HG03565 (cell line): ENCODE data around the gene TSPEAR.
"Not testable (repeated sequence)": the region's sequence is repeated elsewhere in the genome, so short reads cannot be mapped to it uniquely, and the experiment has no call there.

ENCODE experiments used
- ATAC-seq: cut with Tn5 transposase; IDR thresholded peaks from one replicate; pipeline ENCODE4 v1.9.1; 2021; ENCODE audit warnings: mild to moderate bottlenecking, moderate library complexity; ENCODE audit not compliant: unreplicated experiment

TSPEAR gene

DNA sequence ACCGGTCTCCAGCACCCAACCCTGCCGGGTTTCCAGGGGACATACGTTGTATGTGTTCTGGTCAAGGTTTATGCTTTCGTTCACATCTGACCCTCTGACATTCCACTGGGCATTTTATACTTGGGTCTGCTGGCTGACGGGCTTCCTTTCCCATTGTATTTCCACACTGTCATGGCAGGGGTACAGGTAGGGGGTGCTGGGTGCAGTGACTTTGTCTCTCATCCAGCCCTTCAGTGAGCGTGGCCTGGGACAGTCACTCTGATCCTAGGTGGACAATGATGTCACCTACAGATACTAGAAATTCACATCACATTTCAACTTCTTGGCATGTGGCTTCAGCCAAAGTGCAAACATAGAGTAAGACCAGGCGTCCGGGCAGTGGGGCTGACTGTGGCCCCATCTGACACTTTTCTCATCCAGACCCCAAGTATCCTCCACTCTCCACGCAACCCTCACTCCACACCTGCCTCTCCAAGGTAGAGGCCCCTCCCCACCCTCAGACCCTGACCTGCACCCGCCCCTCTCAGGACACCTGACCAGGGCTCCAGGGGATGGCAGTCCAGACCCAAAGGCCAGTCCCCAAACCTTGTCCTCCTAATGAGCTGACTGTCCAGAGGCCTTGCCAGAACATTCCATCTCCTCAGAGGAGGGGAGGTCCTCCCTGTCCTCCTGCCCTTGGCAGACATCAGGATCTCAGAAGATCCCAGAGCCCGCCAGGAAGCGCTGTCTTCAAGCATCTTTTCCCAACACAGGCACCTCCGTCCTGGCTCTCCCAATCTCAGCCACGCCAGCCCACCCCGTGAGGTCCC is 75.0 kb downstream of the TSPEAR start:
- ATAC-seq = no peak

DNA sequence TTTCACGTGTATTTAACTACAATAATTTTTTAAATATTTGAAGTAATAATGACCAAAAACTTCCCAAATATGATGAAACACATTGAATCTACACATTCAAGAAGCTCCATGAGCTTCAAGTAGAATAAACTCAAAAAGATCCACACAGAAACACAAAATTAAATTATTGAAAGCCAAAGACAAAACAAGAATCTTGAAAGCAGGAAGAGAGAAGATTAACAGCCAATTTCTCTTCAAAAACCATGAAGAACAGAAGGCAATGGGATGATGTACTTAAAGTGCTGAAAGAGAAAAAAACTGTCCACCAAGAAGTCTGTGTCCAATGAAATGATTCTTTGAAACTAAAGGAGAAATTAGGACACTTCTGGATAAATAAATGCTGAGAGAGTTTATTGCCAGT is 79.3 kb downstream of the TSPEAR start:
- no peak for ATAC-seq

DNA sequence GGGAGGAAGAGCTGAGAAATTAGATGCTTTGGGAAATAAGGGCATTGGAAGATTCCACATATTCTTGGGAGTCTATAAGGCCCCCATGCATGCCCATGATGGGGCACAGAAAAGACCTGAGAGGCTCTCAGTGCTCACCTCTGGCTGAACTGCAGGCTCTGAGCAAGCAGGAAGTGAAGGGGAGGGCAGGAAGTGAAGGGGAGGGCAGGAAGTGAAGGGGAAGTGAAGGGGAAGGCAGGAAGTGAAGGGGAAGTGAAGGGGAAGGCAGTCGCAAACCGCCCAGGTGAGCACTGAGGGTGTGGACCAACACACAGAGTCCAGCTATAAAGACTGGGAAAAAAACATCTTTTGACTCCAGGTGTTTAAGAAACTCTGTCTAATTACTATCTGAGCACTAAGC is 80.9 kb downstream of the TSPEAR start:
- ATAC-seq = no peak

DNA sequence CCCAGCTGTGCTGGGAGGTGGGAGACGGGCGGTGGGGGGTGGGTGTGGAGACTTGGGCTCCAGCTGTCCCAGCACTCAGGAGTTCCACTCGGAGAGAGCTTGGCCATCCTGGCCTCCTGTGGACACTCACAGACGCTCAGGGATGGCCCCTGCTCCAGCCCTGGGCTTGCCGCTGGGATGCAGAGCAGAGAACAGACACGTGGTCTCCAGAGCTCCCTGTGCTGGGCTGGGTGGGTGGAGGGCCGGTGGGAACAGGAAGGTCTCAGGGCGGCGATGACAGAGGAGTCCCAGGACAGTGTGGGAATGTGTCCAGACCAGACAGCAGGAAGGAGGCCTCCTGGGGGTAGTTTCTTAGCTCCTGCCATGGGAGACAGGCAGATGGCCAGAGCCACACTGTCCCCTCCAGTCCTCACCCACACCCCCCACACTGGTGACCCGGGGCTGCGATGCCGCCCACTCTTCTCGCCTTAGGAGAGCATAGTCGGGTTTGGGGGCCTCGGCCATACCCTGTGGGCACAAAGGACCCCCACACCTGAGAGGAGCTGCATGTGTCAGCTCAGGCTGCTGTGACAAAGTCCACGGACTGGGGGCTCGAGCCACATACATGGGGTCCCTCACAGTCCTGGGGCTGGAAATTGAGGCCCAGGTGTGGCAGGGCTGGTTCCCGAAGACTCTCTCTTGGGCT is 82.5 kb downstream of the TSPEAR start:
- no peak for ATAC-seq

DNA sequence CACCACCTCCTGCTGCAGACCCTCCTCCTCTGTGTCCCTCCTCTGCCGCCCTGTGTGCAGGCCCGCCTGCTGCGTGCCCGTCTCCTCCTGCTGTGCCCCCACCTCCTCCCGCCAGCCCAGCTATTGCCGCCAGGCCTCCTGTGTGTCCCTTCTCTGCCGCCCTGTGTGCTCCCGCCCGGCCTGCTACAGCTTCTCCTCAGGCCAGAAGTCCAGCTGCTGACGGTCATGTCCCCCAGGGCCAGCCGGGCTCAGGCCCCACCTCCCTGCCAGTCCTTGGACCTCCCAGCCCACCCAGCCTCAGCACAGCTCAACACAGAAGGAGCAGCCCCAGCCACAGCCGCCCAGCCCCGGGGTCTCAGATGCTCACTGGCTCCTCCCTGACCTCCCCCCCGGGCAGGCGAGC is 83.5 kb downstream of the TSPEAR start:
- ATAC-seq = not testable (repeated sequence)

DNA sequence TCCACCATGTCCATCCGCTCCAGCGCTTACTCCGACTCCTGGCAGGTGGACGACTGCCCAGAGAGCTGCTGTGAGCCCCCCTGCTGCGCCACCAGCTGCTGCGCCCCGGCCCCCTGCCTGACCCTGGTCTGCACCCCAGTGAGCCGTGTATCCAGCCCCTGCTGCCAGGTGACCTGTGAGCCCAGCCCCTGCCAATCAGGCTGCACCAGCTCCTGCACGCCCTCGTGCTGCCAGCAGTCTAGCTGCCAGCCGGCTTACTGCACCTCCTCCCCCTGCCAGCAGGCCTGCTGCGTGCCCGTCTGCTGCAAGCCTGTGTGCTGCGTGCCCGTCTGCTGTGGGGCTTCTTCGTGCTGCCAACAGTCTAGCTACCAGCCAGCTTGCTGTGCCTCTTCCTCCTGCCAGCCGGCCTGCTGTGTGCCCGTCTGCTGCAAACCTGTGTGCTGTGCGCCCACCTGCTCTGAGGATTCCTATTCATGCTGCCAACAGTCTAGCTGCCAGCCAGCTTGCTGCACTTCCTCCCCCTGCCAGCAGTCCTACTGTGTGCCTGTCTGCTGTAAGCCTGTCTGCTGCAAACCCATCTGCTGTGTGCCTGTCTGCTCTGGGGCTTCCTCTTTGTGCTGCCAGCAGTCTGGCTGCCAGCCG is 84.1 kb downstream of the TSPEAR start:
- not testable (repeated sequence) for ATAC-seq

DNA sequence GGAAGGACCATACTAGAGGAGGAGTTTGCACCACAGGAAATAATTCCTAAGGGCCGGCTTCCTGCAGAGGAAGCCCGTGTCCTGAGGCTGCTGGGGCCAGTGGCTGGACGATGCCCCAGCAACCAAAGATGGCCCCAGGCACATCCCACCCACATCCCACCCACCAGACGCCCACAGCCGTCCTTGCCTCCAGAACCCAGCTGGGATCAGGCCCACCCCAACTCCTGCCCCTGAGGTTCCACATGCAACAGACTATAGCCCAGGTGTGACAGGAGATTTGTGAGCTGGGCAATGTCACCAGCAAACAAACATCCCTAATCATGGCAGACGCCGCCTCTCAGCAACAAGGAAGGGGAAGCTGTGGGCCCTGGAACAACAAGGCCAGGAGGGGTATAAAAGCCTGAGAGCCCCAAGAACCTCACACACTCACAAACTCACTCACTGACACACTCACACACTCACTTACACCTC is 84.7 kb downstream of the TSPEAR start, which contains the start of gene KRTAP10-9:
TSS of gene KRTAP10-9 (plus strand) at position 421 of the 471 bp plus-strand sequence. CDS start 79 bp downstream, outside the sequence.
- ATAC-seq = no peak

DNA sequence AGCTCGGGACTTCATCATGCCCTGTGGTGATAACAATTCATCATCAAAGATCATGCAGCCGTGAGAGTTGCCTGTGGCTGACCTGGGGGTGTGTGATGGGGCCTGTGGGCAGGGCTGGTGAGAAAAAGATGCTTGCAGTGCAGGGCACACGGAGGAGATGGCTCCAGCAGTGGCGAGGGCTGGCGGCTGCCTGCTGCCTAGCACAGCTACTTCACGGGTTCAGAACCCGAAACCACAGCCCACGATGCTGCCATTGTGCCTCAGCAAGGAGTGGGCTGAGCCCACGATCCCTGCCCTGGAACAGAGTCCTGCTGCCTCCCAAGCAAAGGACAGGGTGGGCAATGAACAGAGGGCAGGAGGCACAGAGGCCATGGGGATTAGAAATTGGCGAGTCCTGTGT is 85.1 kb downstream of the TSPEAR start:
- no peak for ATAC-seq

DNA sequence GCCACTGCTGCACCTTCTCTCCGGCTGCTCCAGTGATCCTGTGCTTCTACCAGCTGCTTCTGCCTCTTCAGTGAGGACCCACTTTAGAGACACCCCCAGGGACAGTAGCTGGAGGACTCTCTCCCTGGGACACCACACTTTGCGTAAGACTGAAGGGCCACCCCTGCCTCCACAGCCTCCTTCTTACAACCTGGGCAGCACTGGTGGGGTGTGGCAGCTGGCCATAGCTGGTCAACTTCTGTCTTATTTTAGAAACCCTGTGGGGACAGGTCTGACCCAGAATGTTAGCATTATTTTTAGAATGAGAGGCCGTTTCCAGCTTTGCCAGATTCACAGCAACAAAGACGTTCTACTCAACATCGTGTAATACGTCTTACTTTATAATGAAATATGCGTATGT is 85.6 kb downstream of the TSPEAR start:
- ATAC-seq = no peak

DNA sequence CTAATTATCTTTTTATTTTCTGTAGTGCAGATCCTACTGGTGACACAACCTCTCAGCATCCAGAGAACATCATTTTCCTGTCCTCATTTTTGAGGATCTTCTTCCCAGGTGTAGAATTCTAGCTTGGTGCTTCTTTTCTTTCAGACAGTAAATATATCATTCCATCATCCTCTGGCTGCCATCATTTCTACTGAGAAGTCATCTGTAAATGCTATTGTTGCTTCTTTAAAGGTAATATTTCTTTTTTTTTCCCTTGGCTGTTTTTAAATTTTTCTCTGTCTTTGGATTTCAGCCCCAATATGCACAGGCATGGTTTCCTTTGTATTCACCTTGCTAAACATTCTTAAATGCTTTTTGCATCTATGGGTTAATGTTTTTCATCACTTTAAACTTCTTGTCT is 87.8 kb downstream of the TSPEAR start:
- ATAC-seq = no peak

DNA sequence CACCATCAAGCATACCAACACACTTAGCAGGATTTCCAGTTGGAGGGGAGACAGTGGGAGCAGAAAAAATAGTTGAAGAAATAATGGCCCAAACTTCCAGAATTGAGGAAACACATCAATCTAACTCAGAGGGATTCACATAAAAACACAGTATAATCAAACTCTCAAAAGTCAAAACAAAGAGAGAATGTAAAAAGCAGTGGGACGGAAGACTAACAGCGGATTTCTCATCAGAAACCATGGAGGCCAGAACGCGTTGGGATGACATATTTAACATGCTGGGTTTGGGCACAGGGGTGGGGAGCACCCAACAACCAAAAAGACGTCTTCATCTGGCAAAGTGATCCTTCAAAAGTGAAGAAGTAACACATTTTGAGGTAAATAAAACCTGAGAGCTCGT is 91.5 kb downstream of the TSPEAR start:
- no peak for ATAC-seq

DNA sequence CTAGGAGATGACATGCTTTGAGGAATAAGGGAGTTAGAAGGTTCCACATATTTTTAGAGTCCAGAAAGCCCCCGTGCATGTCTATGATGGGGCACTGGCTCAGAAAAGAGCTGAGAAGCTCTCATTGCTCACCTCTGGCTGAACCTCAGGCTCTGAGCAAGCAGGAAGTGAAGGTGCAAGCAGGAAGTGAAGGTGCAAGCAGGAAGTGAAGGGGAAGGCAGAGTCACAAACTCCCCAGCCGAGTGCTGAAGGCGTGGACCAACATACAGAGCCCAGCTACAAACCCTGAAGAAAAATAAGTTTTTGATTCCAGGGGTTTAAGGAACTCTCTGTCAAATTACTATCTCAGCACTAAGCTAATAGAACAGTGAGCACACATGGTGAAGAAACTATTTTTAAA is 92.5 kb downstream of the TSPEAR start:
- ATAC-seq = no peak

DNA sequence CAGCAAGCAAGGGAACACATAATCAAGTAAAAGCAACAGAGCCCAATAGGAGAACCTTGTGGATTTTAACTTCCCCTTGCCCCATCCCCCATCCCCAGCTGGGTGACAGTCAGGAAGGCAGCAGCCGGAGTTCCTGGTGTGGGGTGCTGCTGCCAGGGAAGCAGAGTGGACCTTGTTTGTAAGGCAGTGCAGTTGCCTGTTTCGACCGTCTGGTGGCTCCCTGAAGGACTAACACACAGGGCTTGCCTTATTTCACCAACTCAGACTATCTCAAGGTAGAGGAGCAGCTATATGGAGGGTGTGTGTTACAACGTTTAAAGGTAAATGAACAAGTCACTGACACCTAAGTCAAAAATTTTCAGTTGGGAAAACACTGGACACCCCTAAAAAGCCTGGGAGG is 92.9 kb downstream of the TSPEAR start:
- no peak for ATAC-seq

DNA sequence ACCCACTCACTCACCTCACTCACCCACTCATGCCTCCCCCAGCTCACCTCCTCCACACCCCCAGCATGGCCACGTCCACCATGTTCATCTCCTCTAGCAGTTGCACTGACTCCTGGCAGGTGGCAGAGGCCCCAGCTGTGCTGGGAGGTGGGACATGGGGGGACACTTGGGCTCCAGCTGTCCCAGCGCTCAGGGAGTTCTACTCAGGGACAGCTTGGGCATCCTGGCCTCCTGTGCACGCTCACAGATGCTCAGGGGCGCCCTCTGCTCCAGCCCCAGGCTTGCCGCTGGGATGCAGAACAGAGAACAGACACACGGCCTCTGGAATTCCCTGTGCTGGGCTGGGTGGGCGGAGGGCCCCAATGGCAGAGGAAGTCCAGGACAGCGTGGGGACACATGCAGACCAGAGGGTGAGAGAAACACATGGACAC is 94.3 kb downstream of the TSPEAR start:
- no peak for ATAC-seq

DNA sequence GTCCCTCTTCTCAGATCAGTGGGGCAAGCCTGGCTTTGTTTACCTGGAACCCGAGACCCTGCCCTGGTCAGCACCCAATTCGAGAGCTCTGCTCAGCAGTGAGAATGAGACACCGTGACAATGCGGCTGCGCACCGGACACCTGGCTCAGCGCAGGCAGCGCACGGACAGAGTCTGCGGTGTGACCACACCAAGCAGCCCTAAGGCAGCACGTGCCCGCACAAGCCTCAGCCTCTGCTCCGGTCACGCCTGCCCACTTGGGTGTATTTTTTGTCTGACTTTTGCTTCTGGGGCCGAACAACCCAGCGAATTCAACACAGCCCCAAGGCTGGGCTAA is 94.8 kb downstream of the TSPEAR start:
- ATAC-seq = no peak

DNA sequence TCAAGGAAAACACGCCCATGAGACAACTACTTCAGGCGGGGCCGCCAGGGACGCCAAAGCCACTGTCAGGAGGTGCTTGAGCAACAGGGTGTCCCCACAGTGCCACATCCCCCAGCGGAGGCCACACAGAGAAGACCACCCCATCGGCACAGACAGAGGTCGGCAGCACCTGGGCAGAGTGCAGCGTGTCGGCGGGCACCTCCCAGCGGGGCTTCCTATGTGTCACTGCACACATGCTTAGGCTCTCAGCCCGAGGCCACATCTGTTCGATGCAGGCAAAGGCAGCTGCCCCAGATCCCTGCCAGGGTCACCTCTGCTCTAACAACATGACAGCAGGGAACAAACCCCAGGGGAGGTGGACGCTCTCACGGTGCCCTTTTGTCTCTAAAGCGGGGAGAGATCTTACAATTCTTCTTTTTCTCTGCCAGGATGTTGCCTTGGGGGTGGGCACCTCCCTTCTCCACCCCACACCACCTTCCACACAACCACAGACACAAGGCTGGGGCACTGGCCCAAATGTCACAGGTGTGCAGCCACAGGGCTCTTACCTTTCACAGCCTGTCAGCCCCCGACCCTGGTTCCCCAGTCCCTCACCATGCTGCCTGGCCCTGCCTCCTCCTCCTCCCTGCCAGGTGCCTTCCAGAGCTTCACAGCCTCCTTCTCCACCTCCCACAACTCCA is 95.3 kb downstream of the TSPEAR start:
- ATAC-seq = no peak

DNA sequence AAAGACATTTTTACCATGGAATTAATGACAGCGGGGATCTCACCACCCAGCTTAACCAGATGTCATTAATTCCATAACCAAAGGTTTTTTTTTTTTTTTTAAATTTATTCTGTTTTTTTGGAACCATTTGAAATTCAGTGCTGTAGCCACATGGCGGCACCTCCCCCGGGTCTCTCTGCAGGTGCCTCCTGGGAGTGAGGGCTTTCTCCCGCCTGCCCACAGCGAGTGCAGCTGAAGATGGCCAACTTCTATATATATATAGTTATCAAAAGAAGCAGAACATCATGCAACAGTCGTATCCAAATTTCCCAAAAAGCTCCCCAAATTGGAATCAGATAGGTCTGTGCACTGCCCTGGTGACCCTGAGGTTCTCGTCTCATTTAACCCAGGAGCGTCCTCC is 95.9 kb downstream of the TSPEAR start:
- ATAC-seq = no peak

DNA sequence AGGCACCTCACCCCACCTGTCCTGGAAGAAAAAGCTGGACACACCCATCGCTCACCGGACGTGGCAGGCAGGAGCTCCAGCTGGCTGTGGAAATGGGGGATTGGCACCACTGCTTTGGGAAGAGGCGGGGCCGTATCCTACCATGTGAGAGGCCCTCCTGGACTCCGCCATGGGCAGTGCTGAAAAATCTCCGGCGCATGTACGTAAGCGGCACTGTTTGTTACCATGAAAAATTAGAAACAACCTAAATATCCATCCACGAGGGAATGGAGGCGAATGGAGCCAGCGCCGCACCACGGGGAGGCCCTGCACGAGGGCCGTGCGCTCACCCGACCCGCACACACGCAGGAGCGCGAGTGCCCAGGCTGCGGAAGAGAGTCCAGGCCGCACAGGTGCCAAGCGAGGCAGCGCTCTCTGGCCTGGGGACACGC is 96.4 kb downstream of the TSPEAR start:
- ATAC-seq = no peak

DNA sequence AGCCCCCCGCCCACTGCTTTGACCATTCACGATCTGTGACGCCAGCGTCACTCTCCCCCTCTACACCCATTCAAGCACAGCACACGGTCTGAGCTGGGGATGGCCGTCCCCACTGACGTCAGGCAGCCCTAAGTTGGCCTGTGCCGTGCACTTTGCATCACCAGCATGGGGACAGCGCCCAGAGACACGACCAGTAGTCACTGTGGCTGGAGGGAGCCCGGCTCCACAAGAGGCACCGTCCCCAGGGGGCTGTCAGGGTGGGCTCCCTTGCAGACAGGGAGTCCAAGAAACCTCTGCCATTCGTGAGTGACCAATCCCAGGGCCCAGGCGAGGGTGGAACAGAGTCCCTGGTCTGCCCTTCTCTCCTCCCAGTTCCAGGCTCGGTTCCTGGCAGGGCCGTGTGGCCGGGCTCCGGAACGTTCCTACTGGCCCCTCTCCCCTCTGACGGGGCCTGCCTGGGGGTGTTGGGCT is 97.2 kb downstream of the TSPEAR start:
- no peak for ATAC-seq

DNA sequence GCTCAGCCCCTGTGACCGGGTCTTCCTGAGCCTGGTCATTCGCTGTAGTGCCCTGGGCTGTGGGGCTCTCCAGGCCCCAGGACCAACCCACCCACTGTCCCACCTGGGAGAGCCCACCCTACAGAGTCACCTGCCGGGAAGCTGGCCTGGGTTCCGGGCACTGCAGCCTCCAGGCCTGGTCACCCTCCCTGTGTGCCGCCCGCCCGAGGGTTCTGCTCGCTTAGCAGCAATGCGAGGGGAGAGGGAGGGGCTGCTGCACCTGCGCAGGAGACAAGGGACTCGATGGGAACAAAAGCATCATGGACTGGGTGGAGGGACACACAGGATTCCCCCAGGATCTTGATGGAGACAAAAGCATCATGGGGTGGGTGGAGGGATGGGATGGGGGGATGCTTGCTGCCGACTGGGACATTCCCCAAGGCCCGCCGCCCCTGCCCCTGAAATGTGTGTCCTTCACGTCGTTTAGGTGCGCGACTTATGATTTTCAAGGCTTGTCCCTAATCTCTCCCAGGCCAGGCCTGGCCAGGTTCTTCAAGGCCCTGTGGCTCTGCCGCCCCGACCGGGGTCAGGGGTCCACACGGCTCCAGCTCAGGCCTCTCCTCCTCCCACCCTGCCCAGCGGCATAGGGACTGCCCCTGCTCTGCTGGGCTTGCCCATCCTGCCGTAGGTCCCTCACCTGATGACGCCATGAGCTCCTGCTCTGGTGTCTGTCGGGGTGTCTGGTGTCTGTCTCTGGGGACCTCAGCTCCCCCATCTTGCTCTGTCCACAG is 97.8 kb downstream of the TSPEAR start:
- no peak for ATAC-seq
